Measurements from ENCODE around the gene IDUA.

- TF ChIP-seq CTCF (IDR thresholded peaks at IDR 0.05) (no peak), POLR2A (IDR thresholded peaks at IDR 0.05) (no peak)
Measured at GRCh38 chr4:982814-983213, 4.0 kb upstream of the IDUA start.

All from Peyer's patch (tissue), 4 donors.